ENCODE data around the gene TMA7. TPM values are rescaled to one million over a fixed set of nuclear protein-coding genes. Genes with fewer than 3 reads are reported as not detected.

The TMA7 gene
- total RNA-seq, 4 donors from 2014 or later, result 115 to 279 (median 192) TPM

DNA sequence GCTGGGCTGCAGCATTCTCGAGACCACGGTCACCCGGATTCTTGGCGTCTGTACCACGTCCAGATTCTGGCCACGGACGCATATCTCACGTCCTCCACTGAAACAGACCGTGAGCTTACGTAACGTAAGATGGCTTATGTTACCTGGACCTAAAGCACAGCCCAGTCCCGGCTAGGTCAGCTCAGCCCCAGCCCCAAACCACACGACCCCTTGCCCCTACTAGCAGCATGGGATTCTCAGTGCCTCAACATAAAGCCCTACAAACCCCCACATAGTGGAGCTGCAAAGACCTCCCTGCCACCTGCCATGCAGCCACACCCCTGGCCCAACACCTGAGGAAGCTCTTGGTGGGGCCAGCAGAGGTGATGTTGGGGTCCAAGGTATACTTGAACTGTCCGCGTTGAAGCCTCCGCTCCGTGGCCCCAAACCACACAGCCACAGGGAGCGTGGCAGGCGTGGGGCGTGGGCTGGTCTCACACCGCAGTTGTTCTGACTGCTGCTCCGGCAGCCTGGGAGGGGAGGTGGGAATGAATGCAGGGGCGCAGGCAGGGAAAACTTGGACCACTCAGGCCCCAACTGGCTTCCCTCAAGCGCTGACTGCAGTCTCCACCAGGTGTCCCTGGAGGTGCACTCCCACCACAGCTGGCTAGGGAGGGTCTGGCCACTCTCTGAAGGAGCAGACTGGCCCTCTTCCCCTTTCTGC is 24.7 kb upstream of the TMA7 start:
- H3K4me3 ChIP-seq, result no peak overlapping the region
- in situ Hi-C loops (cut with MboI; ENCODE audit: low pct_ligation_motif_present in 1 of 4, low pct_unique_long_range_greater_than_20kb in 1 of 4, low sequenced_read_pairs in 3 of 4), result no loop called here
- H3K27me3 ChIP-seq, result no peaks in the 10 kb centered on the region
- no peaks in the 10 kb centered on the region for H3K9me3 ChIP-seq
- peaks cover 0 to 26% (median 2%) of the 10 kb centered on the region in 4 donors for H3K36me3 ChIP-seq
- H3K27ac ChIP-seq, result no peak overlapping the region
- TF ChIP-seq, protein P1, sequence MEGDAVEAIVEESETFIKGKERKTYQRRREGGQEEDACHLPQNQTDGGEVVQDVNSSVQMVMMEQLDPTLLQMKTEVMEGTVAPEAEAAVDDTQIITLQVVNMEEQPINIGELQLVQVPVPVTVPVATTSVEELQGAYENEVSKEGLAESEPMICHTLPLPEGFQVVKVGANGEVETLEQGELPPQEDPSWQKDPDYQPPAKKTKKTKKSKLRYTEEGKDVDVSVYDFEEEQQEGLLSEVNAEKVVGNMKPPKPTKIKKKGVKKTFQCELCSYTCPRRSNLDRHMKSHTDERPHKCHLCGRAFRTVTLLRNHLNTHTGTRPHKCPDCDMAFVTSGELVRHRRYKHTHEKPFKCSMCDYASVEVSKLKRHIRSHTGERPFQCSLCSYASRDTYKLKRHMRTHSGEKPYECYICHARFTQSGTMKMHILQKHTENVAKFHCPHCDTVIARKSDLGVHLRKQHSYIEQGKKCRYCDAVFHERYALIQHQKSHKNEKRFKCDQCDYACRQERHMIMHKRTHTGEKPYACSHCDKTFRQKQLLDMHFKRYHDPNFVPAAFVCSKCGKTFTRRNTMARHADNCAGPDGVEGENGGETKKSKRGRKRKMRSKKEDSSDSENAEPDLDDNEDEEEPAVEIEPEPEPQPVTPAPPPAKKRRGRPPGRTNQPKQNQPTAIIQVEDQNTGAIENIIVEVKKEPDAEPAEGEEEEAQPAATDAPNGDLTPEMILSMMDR (IDR thresholded peaks at IDR 0.05), result no peak
- no peak for TF ChIP-seq POLR2A (IDR thresholded peaks at IDR 0.05)
- TF ChIP-seq POLR2AphosphoS5 (IDR thresholded peaks at IDR 0.05), result no peak
- no peak for TF ChIP-seq EP300 (IDR thresholded peaks at IDR 0.05; ENCODE audit: low read depth)
- 93% methylated on average over 24 of the region's 24 CpGs; no CpG with 5 or more reads in 1 of the 2 donors for WGBS, 2 donors (ENCODE audit: low coverage in 1 of 2)
- no peak for DNase-seq
- intact Hi-C loops (cut with DNase I; ENCODE audit: low total_unique reads), result no loop called here
- peaks cover 0 to 4% (median 0%) of the 10 kb centered on the region in 4 donors for H3K4me1 ChIP-seq

- Histone ChIP-seq H3K4me1 (peaks cover 0 to 4% (median 0%) of the 10 kb centered on the region in 4 donors), H3K27me3 (no peaks in the 10 kb centered on the region), H3K4me3 (no peak overlapping the region), H3K9me3 (no peaks in the 10 kb centered on the region), H3K27ac (no peak overlapping the region), H3K36me3 (peaks cover 0 to 21% (median 0%) of the 10 kb centered on the region in 4 donors)
- WGBS, 2 donors (ENCODE audit: low coverage in 1 of 2), result 87% methylated on average over 14 of the region's 14 CpGs; no CpG with 5 or more reads in 1 of the 2 donors
- TF ChIP-seq POLR2AphosphoS5 (IDR thresholded peaks at IDR 0.05), result no peak
- TF ChIP-seq, protein P1 (IDR thresholded peaks at IDR 0.05), result no peak
- TF ChIP-seq EP300 (IDR thresholded peaks at IDR 0.05; ENCODE audit: low read depth), result no peak
- TF ChIP-seq POLR2A (IDR thresholded peaks at IDR 0.05), result no peak
- no peak for DNase-seq
- intact Hi-C loops (cut with DNase I; ENCODE audit: low total_unique reads), result no loop called here
- in situ Hi-C loops (cut with MboI; ENCODE audit: low pct_ligation_motif_present in 1 of 4, low pct_unique_long_range_greater_than_20kb in 1 of 4, low sequenced_read_pairs in 3 of 4), result no loop called here
Observed at GRCh38 chr3:48416091-48416505, 24.0 kb upstream of the TMA7 start.

DNA sequence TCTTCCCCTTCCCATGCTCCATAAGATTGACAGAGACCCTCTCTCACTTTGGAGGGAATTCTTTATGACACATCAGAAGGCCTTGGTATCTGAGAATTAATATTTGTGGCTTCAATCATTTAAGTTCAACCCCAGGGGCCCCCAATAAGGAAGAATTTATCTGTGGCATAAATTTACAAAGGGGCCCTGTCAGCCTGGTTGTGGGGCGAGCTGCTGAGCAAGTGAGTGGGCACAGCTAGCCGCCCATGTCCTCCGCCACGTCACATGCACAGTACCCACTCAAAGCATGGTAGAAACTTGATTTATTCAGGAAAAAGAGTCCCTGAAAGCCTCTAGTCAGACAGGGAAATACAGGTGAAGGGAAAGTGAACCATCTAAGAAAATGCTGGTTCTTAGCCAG is 23.5 kb upstream of the TMA7 start:
- H3K27me3 ChIP-seq, result no peaks in the 10 kb centered on the region
- no peak overlapping the region for H3K4me3 ChIP-seq
- no peaks in the 10 kb centered on the region for H3K9me3 ChIP-seq
- peaks cover 0 to 21% (median 0%) of the 10 kb centered on the region in 4 donors for H3K36me3 ChIP-seq
- TF ChIP-seq, protein P1 (IDR thresholded peaks at IDR 0.05), result no peak
- TF ChIP-seq POLR2A (IDR thresholded peaks at IDR 0.05) (no peak), POLR2AphosphoS5 (IDR thresholded peaks at IDR 0.05) (no peak), EP300 (IDR thresholded peaks at IDR 0.05; ENCODE audit: low read depth) (no peak)
- WGBS, 2 donors (ENCODE audit: low coverage in 1 of 2), result 88% methylated on average over 4 of the region's 4 CpGs; no CpG with 5 or more reads in 1 of the 2 donors
- DNase-seq, result no peak
- intact Hi-C loops (cut with DNase I; ENCODE audit: low total_unique reads), result no loop called here
- no peak overlapping the region for H3K27ac ChIP-seq
- peaks cover 0 to 4% (median 0%) of the 10 kb centered on the region in 4 donors for H3K4me1 ChIP-seq
- in situ Hi-C loops (cut with MboI; ENCODE audit: low pct_ligation_motif_present in 1 of 4, low pct_unique_long_range_greater_than_20kb in 1 of 4, low sequenced_read_pairs in 3 of 4), result no loop called here

- intact Hi-C loops (cut with DNase I; ENCODE audit: low total_unique reads), result no loop called here
- Histone ChIP-seq H3K36me3 (peaks cover 0 to 11% (median 0%) of the 10 kb centered on the region in 4 donors), H3K9me3 (no peaks in the 10 kb centered on the region), H3K27ac (no peak overlapping the region), H3K4me3 (no peak overlapping the region), H3K4me1 (peaks cover 0 to 4% (median 0%) of the 10 kb centered on the region in 4 donors), H3K27me3 (no peaks in the 10 kb centered on the region)
- TF ChIP-seq POLR2AphosphoS5 (IDR thresholded peaks at IDR 0.05) (no peak), EP300 (IDR thresholded peaks at IDR 0.05; ENCODE audit: low read depth) (no peak), POLR2A (IDR thresholded peaks at IDR 0.05) (no peak)
- TF ChIP-seq, protein P1 (IDR thresholded peaks at IDR 0.05), result no peak
- 89% methylated on average over 14 of the region's 14 CpGs; no CpG with 5 or more reads in 1 of the 2 donors for WGBS, 2 donors (ENCODE audit: low coverage in 1 of 2)
- DNase-seq, result no peak
- in situ Hi-C loops (cut with MboI; ENCODE audit: low pct_ligation_motif_present in 1 of 4, low pct_unique_long_range_greater_than_20kb in 1 of 4, low sequenced_read_pairs in 3 of 4), result no loop called here
Observed at GRCh38 chr3:48417529-48418108, 22.4 kb upstream of the TMA7 start.
